Mucosa of rectum (tissue), 2 donors: ENCODE results near the gene TUBGCP6.

Source experiments
- H3K27ac ChIP-seq, 2 donors: one replicate each; pipeline ENCODE4 v1.7.0; 2013; ENCODE audit warnings: inconsistent platforms in 2 of 2, low read depth in 2 of 2, low read length in 2 of 2
- H3K27me3 ChIP-seq, 2 donors: one replicate each; pipeline ENCODE4 v1.7.0; 2013; ENCODE audit warnings: low read length in 2 of 2; ENCODE audit not compliant: control insufficient read depth in 2 of 2, insufficient read depth in 2 of 2
- H3K36me3 ChIP-seq, 2 donors: one replicate each; pipeline ENCODE4 v1.7.0; 2013; ENCODE audit warnings: low read length in 2 of 2; ENCODE audit not compliant: control insufficient read depth in 2 of 2, insufficient read depth in 2 of 2
- H3K4me1 ChIP-seq, 2 donors: one replicate each; pipeline ENCODE4 v1.7.0; 2013; ENCODE audit warnings: low read length in 2 of 2, mild to moderate bottlenecking in 1 of 2; ENCODE audit not compliant: control insufficient read depth in 2 of 2, insufficient read depth in 2 of 2
- H3K4me3 ChIP-seq, 2 donors: one replicate each; pipeline ENCODE4 v1.7.0; 2013; ENCODE audit warnings: low read length in 2 of 2
- H3K9ac ChIP-seq, 2 donors: one replicate each; pipeline ENCODE4 v1.7.0; 2013; ENCODE audit warnings: low read length in 2 of 2, low read depth in 1 of 2, mild to moderate bottlenecking in 1 of 2
- H3K9me3 ChIP-seq, 2 donors: one replicate each; pipeline ENCODE4 v1.7.0; 2013; ENCODE audit warnings: low read length in 2 of 2; ENCODE audit not compliant: control insufficient read depth in 2 of 2
- donor health status: healthy.
- donor health status: Normal muscosa, but diverticular disease.

TUBGCP6 gene

GRCh38 chr22:50186761-50187523 is 57.9 kb downstream of the TUBGCP6 start:
- no peaks in the 10 kb centered on the region for H3K36me3 ChIP-seq
- peak overlapping the region; percentile 62 to 70 for H3K4me3 ChIP-seq
- H3K27ac ChIP-seq: peak overlapping the region; percentile 52 to 68
- H3K9me3 ChIP-seq: no peaks in the 10 kb centered on the region
- peaks cover 43 to 57% of the 10 kb centered on the region in 2 donors for H3K4me1 ChIP-seq
- H3K27me3 ChIP-seq: no peaks in the 10 kb centered on the region
- H3K9ac ChIP-seq: peak overlapping the region; percentile 63 to 72

- H3K9me3 ChIP-seq: no peaks in the 10 kb centered on the region
- peak overlapping the region; percentile 62 to 70 for H3K4me3 ChIP-seq
- H3K9ac ChIP-seq: peak overlapping the region; percentile 63 to 72
- no peaks in the 10 kb centered on the region for H3K27me3 ChIP-seq
- peaks cover 37 to 52% of the 10 kb centered on the region in 2 donors for H3K4me1 ChIP-seq
- H3K27ac ChIP-seq: peak overlapping the region; percentile 52 to 68
- no peaks in the 10 kb centered on the region for H3K36me3 ChIP-seq
Measured at GRCh38 chr22:50186181-50186714, 58.6 kb downstream of the TUBGCP6 start.

GRCh38 chr22:50185375-50186087 is 59.3 kb downstream of the TUBGCP6 start, which contains the start of gene TRABD:
TSS of gene TRABD (plus strand) at chr22:50185913. CDS start at chr22:50193061, 7,148 bp downstream.
- H3K36me3 ChIP-seq: no peaks in the 10 kb centered on the region
- H3K9me3 ChIP-seq: no peaks in the 10 kb centered on the region
- H3K4me3 ChIP-seq: peak within 1 kb of the TSS; percentile 62 to 80
- H3K27me3 ChIP-seq: no peaks in the 10 kb centered on the region
- H3K27ac ChIP-seq: peak within 1 kb of the TSS; percentile 52 to 68
- peak within 1 kb of the TSS; percentile 72 to 75 for H3K9ac ChIP-seq
- H3K4me1 ChIP-seq: peaks cover 31 to 47% of the 10 kb centered on the region in 2 donors

GRCh38 chr22:50184902-50185374 is 59.9 kb downstream of the TUBGCP6 start:
- peak overlapping the region; percentile 60 to 80 for H3K4me3 ChIP-seq
- peaks cover 28 to 41% of the 10 kb centered on the region in 2 donors for H3K4me1 ChIP-seq
- H3K27ac ChIP-seq: peak overlapping the region in 1 of 2 donors; percentile 16
- no peaks in the 10 kb centered on the region for H3K9me3 ChIP-seq
- no peaks in the 10 kb centered on the region for H3K27me3 ChIP-seq
- no peaks in the 10 kb centered on the region for H3K36me3 ChIP-seq
- H3K9ac ChIP-seq: peak overlapping the region in 1 of 2 donors; percentile 58

GRCh38 chr22:50184004-50184901 is 60.6 kb downstream of the TUBGCP6 start:
- Histone ChIP-seq H3K36me3 (no peaks in the 10 kb centered on the region), H3K4me3 (peak overlapping the region in 1 of 2 donors; percentile 7), H3K4me1 (peaks cover 21 to 39% of the 10 kb centered on the region in 2 donors), H3K9ac (no peak overlapping the region), H3K27ac (peak overlapping the region in 1 of 2 donors; percentile 32), H3K9me3 (no peaks in the 10 kb centered on the region), H3K27me3 (peaks cover 2% of the 10 kb centered on the region in 2 donors)

- no peaks in the 10 kb centered on the region for H3K36me3 ChIP-seq
- no peaks in the 10 kb centered on the region for H3K9me3 ChIP-seq
- H3K27me3 ChIP-seq: peaks cover 2 to 4% of the 10 kb centered on the region in 2 donors
- no peak overlapping the region for H3K4me3 ChIP-seq
- H3K4me1 ChIP-seq: peaks cover 16 to 35% of the 10 kb centered on the region in 2 donors
- peak overlapping the region in 1 of 2 donors; percentile 32 for H3K27ac ChIP-seq
- H3K9ac ChIP-seq: no peak overlapping the region
Measured at GRCh38 chr22:50183141-50183971, 61.5 kb downstream of the TUBGCP6 start.

- Histone ChIP-seq H3K27ac (no peak overlapping the region), H3K9me3 (no peaks in the 10 kb centered on the region), H3K27me3 (peaks cover 2 to 4% of the 10 kb centered on the region in 2 donors), H3K9ac (no peak overlapping the region), H3K36me3 (no peaks in the 10 kb centered on the region), H3K4me1 (peaks cover 16 to 34% of the 10 kb centered on the region in 2 donors), H3K4me3 (no peak overlapping the region)
Measured at GRCh38 chr22:50182176-50183081, 62.4 kb downstream of the TUBGCP6 start.

- Histone ChIP-seq H3K27ac (no peak overlapping the region), H3K36me3 (no peaks in the 10 kb centered on the region), H3K9me3 (no peaks in the 10 kb centered on the region), H3K4me3 (no peak overlapping the region), H3K4me1 (peaks cover 10 to 23% of the 10 kb centered on the region in 2 donors), H3K27me3 (peaks cover 2 to 4% of the 10 kb centered on the region in 2 donors), H3K9ac (no peak overlapping the region)
Measured at GRCh38 chr22:50180727-50181521, 63.9 kb downstream of the TUBGCP6 start.
